Measurements from ENCODE around the gene ACHE. TPM values are rescaled to one million over a fixed set of nuclear protein-coding genes. Genes with fewer than 3 reads are reported as not detected.

The ACHE gene
- total RNA-seq, 6 experiments from 2014 or later, result 0.59 to 6.0 (median 3.0) TPM

DNA sequence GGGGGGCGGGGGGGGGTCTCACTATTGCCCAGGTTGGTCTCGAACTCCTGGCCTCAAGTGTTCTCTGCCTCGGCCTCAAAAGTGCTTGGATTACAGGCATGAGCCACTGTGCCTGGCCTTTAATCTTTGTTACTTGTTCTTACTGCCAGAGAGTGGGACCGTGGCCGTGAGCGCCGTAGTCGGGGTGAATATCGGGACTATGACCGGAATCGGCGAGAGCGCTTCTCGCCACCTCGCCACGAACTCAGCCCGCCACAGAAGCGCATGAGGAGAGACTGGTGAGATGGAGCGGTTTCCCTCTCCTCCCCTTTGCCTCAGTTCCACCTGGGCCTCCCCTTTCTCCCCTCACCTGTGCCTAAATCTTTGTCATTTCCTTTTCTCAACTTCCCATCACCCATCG lies 14.6 kb downstream of the ACHE start:
- no peak overlapping the region for H3K4me3 ChIP-seq
- TF ChIP-seq, protein P1, sequence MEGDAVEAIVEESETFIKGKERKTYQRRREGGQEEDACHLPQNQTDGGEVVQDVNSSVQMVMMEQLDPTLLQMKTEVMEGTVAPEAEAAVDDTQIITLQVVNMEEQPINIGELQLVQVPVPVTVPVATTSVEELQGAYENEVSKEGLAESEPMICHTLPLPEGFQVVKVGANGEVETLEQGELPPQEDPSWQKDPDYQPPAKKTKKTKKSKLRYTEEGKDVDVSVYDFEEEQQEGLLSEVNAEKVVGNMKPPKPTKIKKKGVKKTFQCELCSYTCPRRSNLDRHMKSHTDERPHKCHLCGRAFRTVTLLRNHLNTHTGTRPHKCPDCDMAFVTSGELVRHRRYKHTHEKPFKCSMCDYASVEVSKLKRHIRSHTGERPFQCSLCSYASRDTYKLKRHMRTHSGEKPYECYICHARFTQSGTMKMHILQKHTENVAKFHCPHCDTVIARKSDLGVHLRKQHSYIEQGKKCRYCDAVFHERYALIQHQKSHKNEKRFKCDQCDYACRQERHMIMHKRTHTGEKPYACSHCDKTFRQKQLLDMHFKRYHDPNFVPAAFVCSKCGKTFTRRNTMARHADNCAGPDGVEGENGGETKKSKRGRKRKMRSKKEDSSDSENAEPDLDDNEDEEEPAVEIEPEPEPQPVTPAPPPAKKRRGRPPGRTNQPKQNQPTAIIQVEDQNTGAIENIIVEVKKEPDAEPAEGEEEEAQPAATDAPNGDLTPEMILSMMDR (IDR thresholded peaks at IDR 0.05), result no peak
- TF ChIP-seq POLR2A (IDR thresholded peaks at IDR 0.05), result no peak
- H3K27me3 ChIP-seq, result no peaks in the 10 kb centered on the region
- H3K36me3 ChIP-seq, result peaks cover 5 to 70% (median 24%) of the 10 kb centered on the region in 4 donors
- no peaks in the 10 kb centered on the region for H3K9me3 ChIP-seq
- intact Hi-C loops (cut with DNase I), result no loop called here
- 96% methylated on average over 20 of the region's 20 CpGs for WGBS (ENCODE audit: insufficient coverage, low coverage, low lambda C conversion rate, missing lambda C conversion rate)
- peaks cover 0 to 17% (median 5%) of the 10 kb centered on the region in 4 donors for H3K4me1 ChIP-seq
- H3K27ac ChIP-seq, result no peak overlapping the region
- DNase-seq (no peak), ATAC-seq (no peak)

DNA sequence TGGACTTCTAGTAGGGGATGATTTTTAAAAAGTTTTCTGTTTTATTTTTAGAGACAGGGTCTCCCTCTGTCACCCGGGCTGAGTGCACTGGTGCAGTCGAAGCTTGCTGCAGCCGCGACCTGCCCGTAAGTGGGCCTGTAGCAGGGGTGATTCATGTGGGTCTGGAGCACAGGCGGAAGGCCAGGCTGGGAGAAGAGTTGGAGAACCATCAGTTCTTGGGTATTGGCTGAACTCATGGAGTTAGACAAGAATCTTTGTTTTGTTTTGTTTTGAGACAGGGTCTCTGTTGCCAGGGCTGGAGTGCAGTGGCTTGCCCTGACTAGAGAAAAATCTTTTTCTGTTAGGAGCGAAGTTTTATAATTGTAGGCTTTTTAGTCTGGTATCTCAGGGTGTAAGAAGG lies 15.0 kb downstream of the ACHE start:
- H3K9me3 ChIP-seq, result no peaks in the 10 kb centered on the region
- DNase-seq (no peak), ATAC-seq (no peak)
- H3K36me3 ChIP-seq, result peaks cover 5 to 65% (median 21%) of the 10 kb centered on the region in 4 donors
- no peaks in the 10 kb centered on the region for H3K27me3 ChIP-seq
- 100% methylated on average over 3 of the region's 7 CpGs for WGBS (ENCODE audit: insufficient coverage, low coverage, low lambda C conversion rate, missing lambda C conversion rate)
- no peak for TF ChIP-seq POLR2A (IDR thresholded peaks at IDR 0.05)
- TF ChIP-seq, protein P1 (IDR thresholded peaks at IDR 0.05), result no peak
- no peak overlapping the region for H3K4me3 ChIP-seq
- H3K27ac ChIP-seq, result no peak overlapping the region
- peaks cover 0 to 22% (median 7%) of the 10 kb centered on the region in 4 donors for H3K4me1 ChIP-seq
- intact Hi-C loops (cut with DNase I), result no loop called here

DNA sequence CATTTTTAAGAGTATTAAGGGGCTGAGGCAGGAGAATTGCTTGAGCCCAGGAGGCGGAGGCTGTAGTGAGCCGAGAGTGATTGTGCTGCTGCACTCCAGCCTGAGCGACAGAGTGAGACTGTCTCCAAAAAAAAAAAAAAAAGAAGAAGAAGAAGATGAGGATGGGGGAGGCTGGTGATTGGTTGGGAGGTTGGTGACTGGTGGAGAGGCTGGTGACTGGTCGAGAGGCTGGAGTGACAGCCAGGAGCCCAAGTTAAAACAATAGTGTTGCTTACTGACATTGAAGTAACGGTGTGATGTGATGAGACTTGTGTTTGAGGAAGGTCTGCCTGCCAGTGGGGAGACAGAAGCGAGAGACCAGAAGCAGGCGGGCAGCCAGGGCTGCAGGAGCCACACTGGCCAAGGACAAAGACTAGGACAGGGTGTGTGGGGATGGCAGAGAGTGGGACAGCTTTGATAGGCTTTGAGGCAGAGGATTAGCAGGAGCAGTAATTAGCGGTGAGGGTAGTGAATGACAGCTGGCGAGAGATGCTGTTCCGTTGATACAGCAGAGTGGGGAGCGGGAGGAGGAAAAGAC lies 15.9 kb downstream of the ACHE start:
- Histone ChIP-seq H3K4me3 (no peak overlapping the region), H3K27ac (no peak overlapping the region), H3K9me3 (no peaks in the 10 kb centered on the region), H3K27me3 (no peaks in the 10 kb centered on the region), H3K4me1 (peaks cover 0 to 24% (median 7%) of the 10 kb centered on the region in 4 donors), H3K36me3 (peaks cover 5 to 57% (median 17%) of the 10 kb centered on the region in 4 donors)
- no peak for ATAC-seq
- DNase-seq, result no peak
- WGBS (ENCODE audit: insufficient coverage, low coverage, low lambda C conversion rate, missing lambda C conversion rate), result 76% methylated on average over 11 of the region's 11 CpGs
- no peak for TF ChIP-seq POLR2A (IDR thresholded peaks at IDR 0.05)
- TF ChIP-seq, protein P1 (IDR thresholded peaks at IDR 0.05), result no peak
- intact Hi-C loops (cut with DNase I), result no loop called here

DNA sequence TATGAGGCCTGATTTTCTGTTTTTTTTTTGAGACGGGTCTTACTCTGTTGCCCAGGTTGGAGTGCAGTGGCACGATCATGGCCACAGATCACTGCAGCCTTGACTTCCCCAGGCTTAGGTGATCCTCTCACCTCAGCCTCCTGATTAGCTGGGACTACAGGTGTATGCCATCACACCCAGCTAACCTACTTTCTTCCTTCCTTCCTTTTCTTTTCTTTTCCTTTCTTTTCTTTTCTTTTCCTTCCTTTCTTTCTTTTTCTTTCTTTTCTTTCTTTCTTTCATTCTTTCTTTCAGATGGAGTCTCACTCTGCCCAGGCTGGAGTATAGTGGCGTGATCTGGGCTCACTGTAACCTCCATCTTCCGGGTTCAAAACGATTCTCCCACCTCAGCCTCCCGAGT lies 17.0 kb downstream of the ACHE start:
- WGBS (ENCODE audit: insufficient coverage, low coverage, low lambda C conversion rate, missing lambda C conversion rate), result 81% methylated on average over 6 of the region's 6 CpGs
- H3K27ac ChIP-seq, result no peak overlapping the region
- peaks cover 5 to 46% (median 12%) of the 10 kb centered on the region in 4 donors for H3K36me3 ChIP-seq
- H3K27me3 ChIP-seq, result no peaks in the 10 kb centered on the region
- H3K4me3 ChIP-seq, result no peak overlapping the region
- TF ChIP-seq, protein P1 (IDR thresholded peaks at IDR 0.05), result no peak
- TF ChIP-seq POLR2A (IDR thresholded peaks at IDR 0.05), result no peak
- DNase-seq (no peak), ATAC-seq (no peak)
- H3K9me3 ChIP-seq, result no peaks in the 10 kb centered on the region
- intact Hi-C loops (cut with DNase I), result no loop called here
- peaks cover 0 to 24% (median 7%) of the 10 kb centered on the region in 4 donors for H3K4me1 ChIP-seq
